Measurements from ENCODE around the gene TMC3. TPM values are rescaled to one million over a fixed set of nuclear protein-coding genes. Genes with fewer than 3 reads are reported as not detected.

TMC3 gene
- polyA plus RNA-seq, 1 donor (not counting 4 experiments of a cell fraction or from before 2014, with no cell fraction given), result not detected

- H3K4me1 ChIP-seq (ENCODE audit: control insufficient read depth, extremely low read depth, insufficient read depth, low read length), result peaks cover 13% of the 10 kb centered on the region
- H3K27me3 ChIP-seq (ENCODE audit: control insufficient read depth, extremely low read depth, insufficient read depth, low read length), result no peaks in the 10 kb centered on the region
- no peaks in the 10 kb centered on the region for H3K9me3 ChIP-seq (ENCODE audit: control insufficient read depth, low read depth, low read length)
- peak overlapping the region; percentile 90 for H3K4me2 ChIP-seq (ENCODE audit: control insufficient read depth, extremely low read depth, insufficient read depth, low read depth, low read length)
- peaks cover 29 to 31% of the 10 kb centered on the region in 2 experiments for H3K36me3 ChIP-seq (ENCODE audit: control insufficient read depth in 2 of 2, extremely low read depth in 1 of 2, insufficient read depth in 2 of 2, low read length in 2 of 2)
- peak overlapping the region; percentile 89 to 92 (median 91) for H3K4me3 ChIP-seq (ENCODE audit: control insufficient read depth in 2 of 3, extremely low read depth in 1 of 3, insufficient read depth in 2 of 3, low read depth in 1 of 3, low read length in 3 of 3)
- H3K79me2 ChIP-seq (ENCODE audit: control insufficient read depth, insufficient read depth, low read length), result peaks cover 11% of the 10 kb centered on the region
- H3K9ac ChIP-seq (ENCODE audit: control insufficient read depth, extremely low read depth, insufficient read depth, low read length), result peak overlapping the region; percentile 94
- no peak overlapping the region for H2AFZ ChIP-seq (ENCODE audit: control insufficient read depth, low read length)
- dilution Hi-C loops (cut with MboI; ENCODE audit: extremely low pct_ligation_motif_present, low sequenced_read_pairs), result no loop called here
- DNase-seq (ENCODE audit: low read depth, low spot score) (no peak), FAIRE-seq (peak; percentile 41)
- peak overlapping the region; percentile 83 for H3K27ac ChIP-seq (ENCODE audit: control insufficient read depth, insufficient read depth, low read length)
- H4K20me1 ChIP-seq (ENCODE audit: control insufficient read depth, extremely low read depth, insufficient read depth, low read length), result no peaks in the 10 kb centered on the region
- TF ChIP-seq CTCF (optimal IDR thresholded peaks at IDR 0.05 in 1 of 3, IDR thresholded peaks at IDR 0.05 in 1 of 3, conservative IDR thresholded peaks at IDR 0.05 in 1 of 3; ENCODE audit: extremely low read depth in 1 of 3, insufficient read depth in 2 of 3, low read length in 3 of 3) (no peak), EZH2 (IDR thresholded peaks at IDR 0.05; ENCODE audit: low read length) (no peak)
- H3K9me1 ChIP-seq (ENCODE audit: control insufficient read depth, extremely low read depth, insufficient read depth, low read length), result no peaks in the 10 kb centered on the region
These were observed 51.2 kb downstream of the TMC3 start for GRCh38 chr15:81322676-81323253.

- DNase-seq (ENCODE audit: low read depth, low spot score), result no peak
- Histone ChIP-seq H3K27me3 (ENCODE audit: control insufficient read depth, extremely low read depth, insufficient read depth, low read length) (no peaks in the 10 kb centered on the region), H3K36me3 (ENCODE audit: control insufficient read depth in 2 of 2, extremely low read depth in 1 of 2, insufficient read depth in 2 of 2, low read length in 2 of 2) (peaks cover 37 to 39% of the 10 kb centered on the region in 2 experiments), H3K79me2 (ENCODE audit: control insufficient read depth, insufficient read depth, low read length) (peaks cover 11% of the 10 kb centered on the region), H3K4me3 (ENCODE audit: control insufficient read depth in 2 of 3, extremely low read depth in 1 of 3, insufficient read depth in 2 of 3, low read depth in 1 of 3, low read length in 3 of 3) (peak overlapping the region in 1 of 3 experiments; percentile 89), H3K9ac (ENCODE audit: control insufficient read depth, extremely low read depth, insufficient read depth, low read length) (no peak overlapping the region), H3K9me3 (ENCODE audit: control insufficient read depth, low read depth, low read length) (no peaks in the 10 kb centered on the region), H3K4me1 (ENCODE audit: control insufficient read depth, extremely low read depth, insufficient read depth, low read length) (peaks cover 13% of the 10 kb centered on the region), H2AFZ (ENCODE audit: control insufficient read depth, low read length) (no peak overlapping the region), H3K9me1 (ENCODE audit: control insufficient read depth, extremely low read depth, insufficient read depth, low read length) (no peaks in the 10 kb centered on the region), H3K4me2 (ENCODE audit: control insufficient read depth, extremely low read depth, insufficient read depth, low read depth, low read length) (peak overlapping the region; percentile 90), H3K27ac (ENCODE audit: control insufficient read depth, insufficient read depth, low read length) (peak overlapping the region; percentile 83), H4K20me1 (ENCODE audit: control insufficient read depth, extremely low read depth, insufficient read depth, low read length) (no peaks in the 10 kb centered on the region)
- TF ChIP-seq CTCF (optimal IDR thresholded peaks at IDR 0.05 in 1 of 3, IDR thresholded peaks at IDR 0.05 in 1 of 3, conservative IDR thresholded peaks at IDR 0.05 in 1 of 3; ENCODE audit: extremely low read depth in 1 of 3, insufficient read depth in 2 of 3, low read length in 3 of 3) (no peak), EZH2 (IDR thresholded peaks at IDR 0.05; ENCODE audit: low read length) (no peak)
- dilution Hi-C loops (cut with MboI; ENCODE audit: extremely low pct_ligation_motif_present, low sequenced_read_pairs), result no loop called here
- FAIRE-seq, result no peak
These were observed 52.3 kb downstream of the TMC3 start for GRCh38 chr15:81321667-81322066.

Measured in keratinocyte (primary cell).